ENCODE results near the gene PDCD4. TPM values are rescaled to one million over a fixed set of nuclear protein-coding genes. Genes with fewer than 3 reads are reported as not detected.

The PDCD4 gene
- total RNA-seq: 100 to 1,000 TPM; 487 to 575 TPM
- long read RNA-seq, transcript PDCD4-201 (12 exons, 3,602 nt): major isoform, 285 of 390 reads
- long read RNA-seq, partial matches to known transcripts: 33 of 390 reads
- long read RNA-seq, other reads (novel, unspliced or antisense): 70 of 390 reads

DNA sequence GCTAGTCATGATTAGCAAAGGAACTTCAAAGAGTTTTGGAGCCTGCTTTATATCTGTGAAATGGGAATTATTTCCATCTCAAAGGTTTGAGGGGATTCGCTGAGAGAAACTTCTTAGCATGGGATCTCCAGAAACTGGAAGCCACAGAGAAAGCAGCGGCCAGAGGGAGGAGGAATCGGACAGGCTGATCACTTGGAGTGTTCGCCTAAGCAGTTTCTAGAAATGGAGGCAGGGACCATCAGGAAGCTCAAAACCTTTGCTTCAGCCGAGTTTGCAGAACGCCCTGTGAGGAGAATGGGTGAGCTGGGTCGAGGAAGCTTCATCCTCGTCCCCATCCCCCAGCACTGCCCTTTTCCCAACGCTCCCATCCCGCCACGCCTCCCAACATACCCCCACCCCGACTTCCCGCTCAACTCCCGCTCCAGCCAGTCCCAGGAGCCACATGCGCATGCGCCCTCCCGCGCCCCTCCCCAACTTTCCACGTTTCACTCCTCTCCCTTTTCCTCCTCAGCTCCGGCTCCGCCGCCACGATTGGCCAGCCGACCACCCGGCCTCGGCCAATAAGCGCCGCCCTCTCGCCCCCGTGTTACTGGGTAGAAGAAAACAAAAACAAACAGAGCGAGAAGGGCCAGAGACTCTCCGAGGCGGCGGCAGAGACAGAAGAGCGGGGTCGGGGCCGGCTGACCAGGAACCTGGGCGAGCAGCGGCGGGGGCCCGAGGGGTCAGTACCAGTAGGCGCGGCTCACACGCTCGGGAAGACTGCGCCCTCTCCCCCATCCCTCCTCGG lies at the start of gene PDCD4:
TSS of gene PDCD4 (plus strand) at position 631 of the 787 bp plus-strand sequence. CDS start 4,100 bp downstream, outside the sequence.
- ATAC-seq (peak; percentile 82), DNase-seq (peak; percentile 99 to 100)
- intact Hi-C loops (cut with DNase I, micrococcal nuclease): no loop called here

GRCh38 chr10:110822035-110822711 lies 49.6 kb upstream of the PDCD4 start:
- ATAC-seq: no peak
- intact Hi-C loops (cut with DNase I, micrococcal nuclease): no loop called here

DNA sequence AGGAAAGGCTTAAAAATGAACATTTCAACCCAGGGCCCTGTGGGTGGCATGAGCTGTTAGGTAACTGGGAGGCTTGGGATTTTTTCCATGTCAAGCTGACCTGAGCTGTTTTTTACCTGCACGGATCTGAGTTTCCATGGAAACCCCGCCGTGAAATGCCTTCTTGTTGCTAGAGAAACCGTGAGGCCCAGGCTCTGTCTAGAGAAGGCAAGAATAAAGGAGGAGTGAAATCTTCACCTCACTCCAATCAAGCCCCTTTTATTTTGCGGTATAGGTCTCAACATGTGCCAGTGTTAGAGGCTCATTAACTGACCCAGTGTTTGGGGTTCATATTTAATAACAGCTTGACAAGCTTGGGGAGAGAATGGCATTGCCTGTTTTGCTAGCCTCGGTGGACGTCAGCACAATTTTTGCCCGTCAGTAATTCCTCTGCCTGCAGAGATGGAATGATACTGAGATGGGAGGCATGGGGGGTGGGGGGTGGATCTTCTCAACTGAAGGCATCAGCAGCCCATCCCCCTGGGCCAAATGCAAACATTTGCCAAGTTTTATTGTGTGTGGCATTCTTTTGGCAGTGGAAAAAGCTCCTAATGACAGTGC lies 48.9 kb upstream of the PDCD4 start:
- ATAC-seq: no peak
- intact Hi-C loops (cut with DNase I, micrococcal nuclease): no loop called here
- DNase-seq: no peak

More at GRCh38 chr10:110822035-110822711, 49.6 kb upstream of the PDCD4 start:
- DNase-seq: no peak

DNA sequence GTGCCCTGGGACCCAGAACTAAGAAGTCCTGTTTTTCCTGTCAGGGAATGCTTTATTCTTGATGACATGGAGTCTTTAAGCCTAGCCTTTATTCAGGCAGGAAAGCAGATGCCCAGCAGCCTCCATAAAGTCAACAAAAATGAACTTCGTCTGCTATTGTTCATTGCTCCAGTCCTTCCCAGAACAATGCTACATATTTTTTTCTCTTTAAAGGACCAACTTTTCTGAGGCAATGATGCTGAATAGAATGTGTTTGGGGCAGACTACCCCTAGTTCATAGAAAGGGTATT lies 47.6 kb upstream of the PDCD4 start:
- ATAC-seq: peak; percentile 52
- intact Hi-C loops (cut with DNase I, micrococcal nuclease): no loop called here
- no peak for DNase-seq

GRCh38 chr10:110824660-110825059 lies 47.1 kb upstream of the PDCD4 start:
- ATAC-seq (peak; percentile 81), DNase-seq (no peak)
- intact Hi-C loops (cut with DNase I, micrococcal nuclease): no loop called here

- intact Hi-C loops (cut with DNase I, micrococcal nuclease): no loop called here
- ATAC-seq (peak; percentile 8), DNase-seq (no peak)
These were observed 46.2 kb upstream of the PDCD4 start for GRCh38 chr10:110825508-110825907.

DNA sequence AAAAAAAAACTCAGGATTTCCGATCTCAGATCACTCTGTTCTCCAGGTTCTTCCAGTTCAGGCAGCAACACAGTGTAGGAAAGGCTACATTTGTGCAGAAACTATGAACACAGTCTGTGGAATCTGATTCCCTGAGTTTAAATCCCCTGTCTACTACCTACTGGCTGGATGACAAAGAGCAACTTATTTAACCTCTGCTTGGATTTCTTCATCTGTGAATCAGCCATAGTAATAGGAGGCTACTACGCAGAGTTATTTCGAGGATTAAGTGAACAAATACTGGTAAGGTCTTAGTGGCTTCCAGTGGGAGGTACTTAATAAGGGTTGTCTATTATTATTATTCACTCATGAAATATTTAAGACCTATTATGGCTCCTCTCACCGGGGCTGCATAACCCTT lies 44.3 kb upstream of the PDCD4 start:
- intact Hi-C loops (cut with DNase I, micrococcal nuclease): no loop called here
- ATAC-seq (no peak), DNase-seq (no peak)

DNA sequence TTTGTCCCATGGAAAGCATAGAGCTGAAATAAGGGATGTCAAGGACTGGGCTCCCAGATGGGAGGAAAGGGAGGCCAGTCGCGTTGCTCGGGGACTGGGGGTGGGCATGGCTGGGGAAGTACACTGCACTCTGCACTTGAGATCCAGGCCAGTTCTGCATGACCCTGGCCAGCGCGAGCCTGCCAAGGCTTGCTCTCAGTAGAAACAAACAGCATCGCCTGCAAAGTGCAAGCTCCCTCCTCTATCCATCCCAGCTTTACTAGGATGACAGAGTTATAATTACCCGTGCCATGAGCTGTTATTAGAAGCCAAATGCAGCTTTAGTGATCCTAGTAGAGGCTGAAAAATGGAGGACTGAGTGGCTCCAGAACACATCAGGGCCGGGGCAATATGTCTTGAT lies 43.9 kb upstream of the PDCD4 start:
- DNase-seq: no peak
- intact Hi-C loops (cut with DNase I, micrococcal nuclease): no loop called here

GRCh38 chr10:110828525-110828924 lies 43.2 kb upstream of the PDCD4 start:
- no peak for DNase-seq
- no peak for ATAC-seq
- intact Hi-C loops (cut with DNase I, micrococcal nuclease): no loop called here

More for the DNA sequence above, 43.9 kb upstream of the PDCD4 start:
- no peak for ATAC-seq

DNA sequence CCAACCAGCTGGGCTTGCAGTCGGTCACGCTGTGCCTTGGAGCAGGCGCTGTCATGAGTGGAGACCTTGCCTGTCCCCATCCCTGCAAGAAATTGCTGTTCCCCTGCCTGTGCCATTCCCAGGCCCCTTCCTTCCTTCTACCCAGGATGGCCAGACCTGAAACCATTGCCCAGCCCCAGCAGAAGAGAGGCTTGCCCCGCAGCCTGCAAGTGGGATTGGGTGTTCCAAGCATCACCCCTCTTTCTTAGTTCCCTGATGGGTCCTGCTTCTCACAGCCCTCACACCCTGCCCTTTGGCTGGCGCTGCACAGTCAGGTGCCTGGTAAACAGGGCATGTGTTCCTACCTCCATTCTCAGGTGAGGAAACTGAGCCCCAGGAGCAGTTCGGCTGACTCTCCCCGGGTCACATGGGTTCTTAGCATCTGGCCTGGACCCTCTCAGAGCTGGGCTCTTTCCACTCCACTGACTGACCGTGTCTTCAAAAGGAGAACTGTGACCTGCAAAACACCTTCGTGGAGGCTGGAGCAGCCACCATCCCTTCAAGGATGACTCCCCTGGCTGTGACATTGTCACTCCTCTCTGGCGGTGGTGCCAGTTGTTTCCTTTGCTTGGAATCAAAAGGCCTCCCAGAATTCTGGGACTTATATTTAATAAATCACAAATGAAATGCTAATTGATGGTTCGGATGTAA lies 41.9 kb upstream of the PDCD4 start:
- ATAC-seq (no peak), DNase-seq (no peak)
- intact Hi-C loops (cut with DNase I, micrococcal nuclease): no loop called here

GRCh38 chr10:110833234-110833940 lies 38.3 kb upstream of the PDCD4 start:
- no peak for ATAC-seq
- no peak for DNase-seq
- intact Hi-C loops (cut with DNase I, micrococcal nuclease): no loop called here

DNA sequence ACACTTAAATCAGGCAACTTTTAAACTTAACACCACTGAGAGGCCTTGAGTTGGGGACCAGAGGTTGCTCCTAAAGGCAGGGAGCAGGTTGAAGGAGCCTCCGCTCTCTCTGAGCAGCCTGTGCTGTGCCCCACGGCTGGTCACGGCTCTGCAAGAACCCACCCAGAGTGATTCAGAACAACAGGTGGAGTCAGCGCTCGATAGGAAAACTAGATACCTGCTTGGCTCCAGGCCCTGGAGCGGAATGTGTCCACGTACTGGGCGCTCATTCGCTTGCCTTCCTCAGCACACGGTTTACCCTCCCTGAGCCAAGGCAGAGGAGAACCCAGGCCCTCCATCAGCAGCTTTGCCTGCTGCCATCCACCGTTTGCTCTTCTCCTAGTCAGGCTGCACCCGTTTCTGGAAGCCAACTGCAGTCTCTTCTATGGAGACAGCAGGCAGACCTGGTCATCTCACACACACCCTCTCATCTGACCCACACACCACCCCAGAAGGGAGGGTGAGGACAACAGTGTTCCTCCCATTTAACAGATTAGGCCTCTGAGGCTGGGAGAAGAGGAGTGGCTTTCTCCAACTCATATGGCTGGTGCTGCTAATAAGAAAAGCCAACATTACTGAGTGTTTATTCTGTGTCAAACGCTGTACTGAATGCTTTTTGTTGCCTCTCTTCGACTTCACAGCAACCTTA lies 37.6 kb upstream of the PDCD4 start:
- ATAC-seq: peak; percentile 8
- intact Hi-C loops (cut with DNase I, micrococcal nuclease): no loop called here
- no peak for DNase-seq

DNA sequence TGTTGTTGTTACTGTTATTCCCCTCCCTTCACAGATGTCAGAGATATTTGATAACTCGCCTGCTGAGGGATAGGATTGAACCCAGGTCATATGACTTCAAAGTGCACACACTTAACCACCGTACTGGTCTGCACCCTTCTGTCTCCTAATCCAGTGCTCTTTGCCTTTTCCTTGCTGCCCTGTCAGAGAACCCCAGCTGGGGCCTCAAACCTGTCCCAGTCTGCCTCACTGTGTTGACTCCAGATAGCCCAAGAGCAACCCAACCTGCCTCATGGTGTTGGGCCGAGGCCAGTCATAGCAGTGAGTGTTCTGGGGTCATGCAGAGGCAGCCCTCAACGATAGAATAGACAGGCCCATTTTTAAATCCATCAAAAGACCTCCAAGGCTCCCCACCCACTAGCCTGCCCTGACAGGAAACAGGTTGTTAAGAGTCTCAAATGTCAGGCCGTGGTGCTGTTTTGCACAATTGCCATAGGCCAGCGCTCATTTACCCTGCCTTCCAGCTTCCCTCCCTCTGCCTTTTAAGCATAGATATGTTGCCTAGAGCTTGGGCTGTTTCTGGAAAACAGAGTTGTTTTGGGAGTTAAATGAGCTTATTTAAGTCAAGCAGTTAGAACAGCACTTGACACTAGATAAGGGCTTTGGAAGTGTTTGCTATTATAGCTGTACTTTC lies 37.0 kb upstream of the PDCD4 start:
- ATAC-seq: peak; percentile 36
- intact Hi-C loops (cut with DNase I, micrococcal nuclease): no loop called here
- peak in 1 of 2 donors; percentile 46 for DNase-seq

DNA sequence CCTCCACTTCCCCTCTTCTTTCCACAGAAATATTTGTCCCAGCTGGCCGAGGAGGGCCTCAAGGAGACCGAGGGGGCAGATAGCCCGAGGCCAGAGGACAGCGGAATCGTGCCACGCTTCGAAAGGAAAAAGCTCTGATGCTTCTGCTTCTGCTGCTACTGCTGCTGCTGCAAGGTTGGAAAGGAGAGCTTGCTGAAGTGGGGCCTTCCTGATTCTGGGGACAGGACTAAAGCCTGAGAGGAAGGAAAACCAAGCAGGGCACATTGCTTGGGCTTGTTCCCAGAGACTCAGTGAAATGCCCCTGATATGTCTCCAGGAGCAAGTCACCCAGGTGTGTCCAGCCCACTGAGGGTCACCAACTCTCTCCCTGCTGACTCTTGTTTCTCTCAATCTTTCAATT lies 35.9 kb upstream of the PDCD4 start:
- ATAC-seq: no peak
- DNase-seq: no peak
- intact Hi-C loops (cut with DNase I, micrococcal nuclease): no loop called here

DNA sequence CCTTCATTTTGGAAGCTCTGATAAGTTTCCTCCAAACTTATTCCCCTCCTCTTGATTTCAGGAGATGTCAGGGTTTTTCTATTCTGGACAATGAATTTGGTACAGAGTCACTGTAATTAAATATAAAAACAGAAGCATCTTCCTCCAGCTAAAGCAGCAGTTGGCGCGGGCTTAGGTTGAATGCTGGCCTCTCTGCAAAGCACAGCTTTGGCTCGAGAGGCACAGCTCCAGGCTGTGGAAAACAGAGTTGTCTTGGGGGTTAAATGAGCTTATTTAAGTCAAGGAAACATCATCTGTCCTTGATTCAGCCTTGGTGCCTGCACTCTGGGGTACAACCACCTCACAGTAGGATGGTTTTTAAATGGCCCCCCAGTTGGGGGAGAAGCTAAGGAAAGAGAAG lies 35.0 kb upstream of the PDCD4 start:
- DNase-seq (no peak), ATAC-seq (no peak)
- intact Hi-C loops (cut with DNase I, micrococcal nuclease): no loop called here

GRCh38 chr10:110837418-110838171 lies 34.1 kb upstream of the PDCD4 start:
- ATAC-seq: peak; percentile 50
- DNase-seq: peak in 1 of 2 donors; percentile 57

More at GRCh38 chr10:110837418-110838171, 34.1 kb upstream of the PDCD4 start:
- intact Hi-C loops (cut with DNase I, micrococcal nuclease): no loop called here

All from left colon (tissue), 2 donors.